ENCODE data around the gene SCUBE2.

Gene SCUBE2

GRCh38 chr11:9008011-9008550 lies 83.3 kb downstream of the SCUBE2 start:
- DNase-seq (ENCODE audit: insufficient read length, low spot score): no peak
- TF ChIP-seq, protein P1, sequence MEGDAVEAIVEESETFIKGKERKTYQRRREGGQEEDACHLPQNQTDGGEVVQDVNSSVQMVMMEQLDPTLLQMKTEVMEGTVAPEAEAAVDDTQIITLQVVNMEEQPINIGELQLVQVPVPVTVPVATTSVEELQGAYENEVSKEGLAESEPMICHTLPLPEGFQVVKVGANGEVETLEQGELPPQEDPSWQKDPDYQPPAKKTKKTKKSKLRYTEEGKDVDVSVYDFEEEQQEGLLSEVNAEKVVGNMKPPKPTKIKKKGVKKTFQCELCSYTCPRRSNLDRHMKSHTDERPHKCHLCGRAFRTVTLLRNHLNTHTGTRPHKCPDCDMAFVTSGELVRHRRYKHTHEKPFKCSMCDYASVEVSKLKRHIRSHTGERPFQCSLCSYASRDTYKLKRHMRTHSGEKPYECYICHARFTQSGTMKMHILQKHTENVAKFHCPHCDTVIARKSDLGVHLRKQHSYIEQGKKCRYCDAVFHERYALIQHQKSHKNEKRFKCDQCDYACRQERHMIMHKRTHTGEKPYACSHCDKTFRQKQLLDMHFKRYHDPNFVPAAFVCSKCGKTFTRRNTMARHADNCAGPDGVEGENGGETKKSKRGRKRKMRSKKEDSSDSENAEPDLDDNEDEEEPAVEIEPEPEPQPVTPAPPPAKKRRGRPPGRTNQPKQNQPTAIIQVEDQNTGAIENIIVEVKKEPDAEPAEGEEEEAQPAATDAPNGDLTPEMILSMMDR (IDR thresholded peaks at IDR 0.05; ENCODE audit: insufficient read depth, missing control alignments): no peak
- no peak for FAIRE-seq

GRCh38 chr11:9005087-9005486 lies 86.3 kb downstream of the SCUBE2 start:
- TF ChIP-seq, protein P1 (IDR thresholded peaks at IDR 0.05; ENCODE audit: insufficient read depth, missing control alignments): no peak
- DNase-seq (ENCODE audit: insufficient read length, low spot score) (no peak), FAIRE-seq (no peak)

GRCh38 chr11:9004183-9004926 lies 87.0 kb downstream of the SCUBE2 start:
- no peak for DNase-seq (ENCODE audit: insufficient read length, low spot score)

DNA sequence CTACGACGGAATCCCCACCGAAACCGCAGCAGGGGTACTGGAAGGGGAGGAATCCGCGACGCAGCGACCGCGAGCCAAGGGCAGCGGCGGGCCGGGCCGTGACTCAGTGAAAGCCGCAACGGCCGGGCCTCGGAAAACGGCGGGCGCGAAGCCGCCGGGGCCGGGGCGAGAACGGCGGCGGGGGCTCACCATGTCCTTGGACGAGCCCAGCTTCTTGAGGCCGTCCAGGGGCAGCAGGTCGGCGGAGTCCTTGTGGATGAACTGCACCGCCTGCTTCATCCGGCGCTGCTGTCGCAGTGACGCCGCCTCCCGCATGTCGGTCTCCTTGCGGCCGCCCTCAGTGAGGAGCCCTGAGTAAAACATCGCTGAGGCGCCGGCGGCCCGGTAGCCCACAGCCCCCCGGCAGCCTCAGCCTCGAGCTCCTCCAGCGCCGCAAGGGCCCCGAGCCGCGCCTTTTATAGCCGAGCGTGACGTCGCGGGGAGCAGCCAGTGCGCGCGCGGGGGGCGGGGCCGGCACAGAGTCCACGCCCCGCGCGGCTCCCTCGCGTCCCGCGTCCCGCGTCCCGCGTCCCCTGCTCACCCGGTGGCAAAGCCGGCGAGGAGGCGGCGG lies 87.7 kb downstream of the SCUBE2 start, which contains the start of gene NRIP3:
TSS of gene NRIP3 (minus strand) at position 429 of the 610 bp plus-strand sequence. CDS start at position 363, 66 bp downstream.
- DNase-seq (ENCODE audit: insufficient read length, low spot score): peak; percentile 64
- FAIRE-seq: no peak
- TF ChIP-seq, protein P1 (IDR thresholded peaks at IDR 0.05; ENCODE audit: insufficient read depth, missing control alignments): no peak

More at GRCh38 chr11:9004183-9004926, 87.0 kb downstream of the SCUBE2 start:
- TF ChIP-seq, protein P1 (IDR thresholded peaks at IDR 0.05; ENCODE audit: insufficient read depth, missing control alignments): no peak
- FAIRE-seq: no peak

GRCh38 chr11:9002920-9003572 lies 88.4 kb downstream of the SCUBE2 start:
- DNase-seq (ENCODE audit: insufficient read length, low spot score): no peak
- no peak for FAIRE-seq
- TF ChIP-seq, protein P1 (IDR thresholded peaks at IDR 0.05; ENCODE audit: insufficient read depth, missing control alignments): no peak

GRCh38 chr11:9001736-9002135 lies 89.7 kb downstream of the SCUBE2 start:
- no peak for DNase-seq (ENCODE audit: insufficient read length, low spot score)
- TF ChIP-seq, protein P1 (IDR thresholded peaks at IDR 0.05; ENCODE audit: insufficient read depth, missing control alignments): no peak
- no peak for FAIRE-seq

All from D721Med (cell line).